Activated naive CD4-positive, alpha-beta T cell treated with anti-CD3 and anti-CD28 coated beads, Interleukin-2, amount 50 U/mL, for 16 hours (primary cell): ENCODE measurements around the gene ADNP2.
A peak's percentile ranks its signal among the peaks of the same experiment; 100 is the strongest.
"Not testable (repeated sequence)": the region's sequence is repeated elsewhere in the genome, so short reads cannot be mapped to it uniquely, and the experiment has no call there.

Experiments
- DNase-seq: peaks from one replicate; pipeline ENCODE4 v3.0.0-alpha.2; 2020

The ADNP2 gene

GRCh38 chr18:80147418-80148325 lies 38.6 kb downstream of the ADNP2 start:
- peak; percentile 84 for DNase-seq

DNA sequence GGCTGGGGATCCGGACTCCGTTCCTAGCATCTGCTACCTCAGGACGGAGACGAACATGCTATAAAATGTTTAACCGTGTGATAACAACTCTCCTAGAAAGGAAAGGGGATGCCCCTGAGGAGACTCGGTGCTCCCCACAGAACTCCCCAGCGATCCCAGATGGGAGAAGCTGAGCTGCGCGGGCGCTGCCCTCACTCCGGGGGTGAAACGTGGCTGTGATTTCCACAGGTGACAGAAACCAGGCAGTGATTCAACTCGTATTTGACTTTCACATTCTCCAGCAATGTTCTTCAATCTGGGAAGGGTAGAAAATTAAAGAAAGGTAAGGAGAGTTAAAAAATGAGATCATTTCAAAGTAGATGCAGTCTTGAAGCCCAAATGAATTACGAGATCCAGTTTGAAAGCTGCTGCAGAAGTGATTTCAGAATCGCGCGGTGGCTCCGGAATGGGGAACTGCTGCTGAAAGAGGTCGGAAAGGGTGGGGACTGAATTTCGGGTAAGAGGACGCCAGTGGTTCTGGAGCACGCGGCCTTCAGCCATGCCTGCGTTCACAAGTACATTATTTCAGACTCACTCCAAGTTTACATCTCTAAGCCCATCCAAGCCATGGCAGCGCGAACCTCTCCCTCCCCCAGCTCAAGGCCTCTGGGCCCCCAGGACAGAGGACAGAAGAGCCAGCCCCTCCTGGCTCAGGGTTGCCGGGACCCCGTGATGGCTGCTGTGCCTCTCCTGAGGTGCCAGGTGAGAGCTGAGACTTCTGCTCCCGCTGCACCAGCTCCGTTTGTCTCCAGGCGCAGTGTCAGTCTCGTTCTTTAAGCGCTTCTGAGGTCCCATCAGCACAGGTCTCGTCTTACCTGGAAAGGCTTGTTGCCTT lies 39.5 kb downstream of the ADNP2 start:
- DNase-seq = no peak

DNA sequence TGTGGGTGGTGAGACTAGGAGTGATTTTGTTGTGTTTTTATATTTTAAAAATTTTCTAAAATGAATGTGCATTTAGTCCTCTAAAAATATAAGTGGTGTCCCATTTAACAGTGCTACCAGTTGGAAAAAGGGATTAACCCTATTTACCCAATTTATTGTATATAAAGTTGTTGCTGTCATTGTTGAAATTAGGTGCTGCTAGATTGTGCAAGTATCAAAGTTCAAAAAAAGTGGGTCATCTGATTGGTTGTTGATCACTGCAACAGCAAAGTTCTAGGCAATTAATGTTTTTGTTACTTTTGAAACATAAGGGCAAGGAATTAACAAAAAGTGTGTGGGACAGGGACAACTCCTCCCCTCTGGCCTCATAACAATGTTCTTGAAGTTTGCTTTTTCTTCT lies 40.6 kb downstream of the ADNP2 start:
- no peak for DNase-seq

GRCh38 chr18:80154293-80154692 lies 45.2 kb downstream of the ADNP2 start:
- DNase-seq = no peak

DNA sequence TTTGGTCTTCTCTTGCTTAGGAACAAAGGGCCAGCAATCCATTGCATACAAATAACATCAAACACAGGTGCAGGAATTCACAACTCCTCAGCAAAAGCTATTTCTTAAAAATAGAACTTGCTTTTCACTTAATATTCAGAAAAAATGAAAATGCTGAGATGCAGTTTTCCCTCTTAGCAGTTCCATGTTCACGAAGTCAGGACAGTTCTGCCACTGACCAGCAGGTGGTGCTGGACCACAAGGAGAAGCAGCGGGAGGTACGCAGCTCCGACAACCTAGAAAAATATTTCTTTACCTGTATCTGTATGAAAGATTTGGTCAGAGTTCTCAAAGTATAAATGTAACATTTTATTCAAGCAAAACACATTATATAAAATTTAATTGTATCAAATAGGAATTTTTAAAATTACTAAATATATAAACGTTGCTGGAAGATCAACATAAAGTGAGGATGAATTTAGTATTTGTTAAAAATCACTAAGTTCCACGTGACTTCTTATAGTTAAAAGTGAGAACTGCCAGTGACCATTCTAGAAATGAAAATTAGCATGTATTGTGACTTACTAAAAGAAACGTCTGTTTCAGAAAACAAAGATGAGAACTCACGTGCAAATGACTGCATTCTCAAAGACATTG lies 48.8 kb downstream of the ADNP2 start:
- peak; percentile 79 for DNase-seq

GRCh38 chr18:80158365-80158764 lies 49.3 kb downstream of the ADNP2 start:
- no peak for DNase-seq

DNA sequence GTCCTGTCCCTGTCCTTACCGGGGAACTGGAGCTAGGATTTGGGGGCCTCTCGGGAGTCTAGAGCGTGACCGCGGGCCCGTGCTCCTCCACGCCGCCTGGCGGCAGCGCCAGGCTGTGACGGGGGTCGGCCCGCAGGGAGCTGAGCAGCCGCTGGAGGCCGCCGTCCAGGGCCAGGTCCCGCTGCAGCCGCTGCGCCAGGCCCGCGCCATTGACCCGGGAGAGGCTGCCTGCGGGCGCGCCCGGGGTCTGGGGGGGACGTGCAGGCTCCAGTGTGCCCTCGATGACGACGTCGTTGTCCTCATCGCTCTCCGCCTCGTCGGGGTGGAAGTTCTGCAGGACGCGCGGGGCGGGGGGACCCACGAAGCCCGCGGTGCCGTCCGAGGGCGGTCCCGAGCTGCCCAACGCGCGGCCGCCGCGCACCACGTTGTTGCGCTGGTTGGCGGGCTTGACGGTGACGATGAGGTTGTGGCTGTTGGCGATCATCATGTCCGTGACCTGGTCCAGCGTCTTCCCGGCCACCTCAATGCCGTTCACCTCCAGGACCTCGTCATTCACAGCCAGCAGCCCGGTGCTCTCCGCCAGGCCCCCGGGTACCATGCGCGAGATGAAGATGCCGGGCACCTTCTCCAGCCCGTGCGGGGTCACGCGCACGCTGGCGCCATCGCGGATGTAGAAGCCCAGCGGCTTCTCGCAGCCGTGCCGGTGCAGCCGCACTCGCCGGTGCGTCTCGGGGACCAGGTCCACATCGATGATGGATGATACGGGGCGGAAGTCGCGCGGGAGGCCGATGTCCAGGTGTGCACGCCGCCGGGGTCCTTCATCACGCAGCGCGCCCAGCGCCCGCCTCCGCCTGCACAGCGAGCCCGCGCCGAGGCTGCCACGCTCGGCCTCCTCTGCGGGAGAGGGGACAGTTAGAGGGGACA lies 50.9 kb downstream of the ADNP2 start:
- peak; percentile 50 for DNase-seq

GRCh38 chr18:80161781-80162417 lies 52.8 kb downstream of the ADNP2 start:
- DNase-seq = no peak

DNA sequence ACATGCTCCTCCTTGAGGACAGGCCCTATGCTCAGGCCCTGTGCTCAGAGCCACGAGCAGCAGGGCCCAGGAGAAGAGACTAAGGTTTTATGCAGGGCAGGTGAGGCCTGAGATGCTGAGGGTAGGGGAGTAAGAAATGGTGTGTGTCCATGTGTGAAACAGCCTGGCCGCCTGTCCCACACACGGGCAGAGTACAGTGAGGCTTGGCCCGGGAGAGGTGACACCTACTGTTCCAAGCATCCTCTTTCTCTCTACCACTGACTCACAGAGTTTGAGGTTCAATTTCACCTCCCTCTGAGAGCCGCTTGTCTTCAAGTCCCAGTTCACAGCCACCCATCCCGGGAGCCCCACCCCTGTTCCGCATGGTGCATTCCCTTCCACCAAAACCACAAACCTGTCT lies 54.1 kb downstream of the ADNP2 start:
- DNase-seq = no peak

- DNase-seq = not testable (repeated sequence)
Measured at GRCh38 chr18:80164727-80165355, 55.8 kb downstream of the ADNP2 start.

DNA sequence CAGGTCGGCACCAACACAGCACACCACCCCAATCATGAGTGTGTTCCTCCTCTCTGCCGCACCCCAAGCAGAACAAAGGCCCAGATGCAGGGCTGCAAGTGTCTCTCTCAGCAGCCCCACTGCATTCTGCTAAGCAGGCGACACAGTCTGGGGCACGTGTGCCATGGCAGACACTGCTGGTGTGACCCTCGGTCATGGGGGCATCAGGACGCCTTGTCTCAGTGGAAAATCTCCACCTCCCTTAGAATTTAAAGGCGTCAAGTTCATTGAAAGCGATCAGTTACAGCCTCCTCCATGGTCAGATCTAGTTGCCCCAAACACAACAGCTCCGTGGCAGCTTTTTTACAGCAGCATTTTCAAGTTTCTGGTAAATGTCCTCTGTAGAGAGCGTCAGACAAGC lies 57.2 kb downstream of the ADNP2 start:
- DNase-seq = no peak

GRCh38 chr18:80166725-80167124 lies 57.7 kb downstream of the ADNP2 start:
- no peak for DNase-seq

DNA sequence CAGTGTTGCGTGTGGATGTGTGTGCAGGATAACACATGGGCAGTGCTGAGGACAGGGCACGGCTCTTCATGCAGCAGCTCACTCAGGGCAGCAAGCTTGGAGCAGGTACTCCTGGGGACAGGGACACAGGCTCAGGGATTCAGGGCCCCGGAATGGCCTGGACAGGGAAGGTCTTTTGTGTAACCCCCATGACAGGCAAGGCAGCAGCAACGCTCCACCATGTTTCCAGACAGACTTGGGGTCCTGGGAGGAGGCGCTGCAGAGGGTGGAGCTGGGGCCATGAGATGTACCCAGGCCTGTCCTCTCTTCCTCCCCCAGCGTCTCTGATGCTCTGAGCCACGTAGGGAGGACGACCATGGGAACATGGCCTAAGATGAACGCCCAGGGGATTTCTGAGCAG lies 58.3 kb downstream of the ADNP2 start:
- no peak for DNase-seq

- no peak for DNase-seq
Measured at GRCh38 chr18:80167931-80168330, 58.9 kb downstream of the ADNP2 start.

- no peak for DNase-seq
Measured at GRCh38 chr18:80168346-80168745, 59.3 kb downstream of the ADNP2 start.

DNA sequence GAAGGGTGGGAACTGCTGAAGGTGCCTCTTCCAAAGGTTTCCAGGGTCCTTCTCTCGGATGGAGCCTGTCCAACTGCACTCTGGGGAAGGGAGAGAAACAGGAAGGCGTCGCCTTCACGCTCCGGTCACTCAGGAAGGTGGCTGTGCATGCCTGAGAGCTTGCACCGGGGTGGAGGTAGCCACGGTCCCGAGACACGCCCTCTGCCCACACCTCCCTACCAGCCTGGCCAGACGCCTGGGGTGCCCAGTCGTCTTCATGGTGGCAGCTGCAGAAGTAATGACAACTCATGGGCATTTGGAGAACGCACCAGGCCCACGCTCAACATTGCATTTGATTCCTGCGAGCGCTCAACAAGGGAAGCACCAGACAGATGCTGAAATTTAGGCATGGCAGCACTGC lies 59.9 kb downstream of the ADNP2 start:
- no peak for DNase-seq

- no peak for DNase-seq
Measured at GRCh38 chr18:80169607-80170006, 60.5 kb downstream of the ADNP2 start.

DNA sequence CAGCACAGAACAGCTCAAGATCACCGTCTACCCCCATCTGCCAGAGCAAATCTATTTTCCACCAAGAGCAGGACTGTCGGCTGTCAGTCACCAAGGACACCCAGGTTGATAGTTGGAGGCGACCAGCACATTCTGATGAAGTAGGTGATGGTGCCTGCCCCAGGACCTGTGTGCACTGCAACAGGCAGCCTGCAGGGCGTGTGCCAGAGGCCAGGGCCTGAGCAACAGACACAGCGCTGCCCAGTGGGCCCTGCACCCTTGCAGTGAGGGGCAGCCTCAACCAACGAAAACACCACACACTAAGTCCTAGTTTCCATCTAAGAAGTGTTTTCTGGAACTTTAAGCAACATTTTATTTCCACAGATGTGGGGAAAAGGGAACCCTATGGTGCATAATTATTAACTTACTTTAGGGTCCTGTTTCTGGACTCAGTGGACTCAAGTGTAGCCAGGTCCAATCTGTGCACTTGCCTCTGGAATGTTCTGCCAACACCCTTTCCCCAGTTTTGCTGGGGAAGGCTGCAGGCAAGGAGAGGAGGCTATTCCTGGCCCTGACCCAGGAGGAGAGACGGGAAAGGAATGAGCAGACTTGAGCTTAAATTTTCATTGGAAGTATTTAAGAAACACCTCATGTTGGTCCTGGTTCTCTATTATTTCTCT lies 61.5 kb downstream of the ADNP2 start:
- no peak for DNase-seq

DNA sequence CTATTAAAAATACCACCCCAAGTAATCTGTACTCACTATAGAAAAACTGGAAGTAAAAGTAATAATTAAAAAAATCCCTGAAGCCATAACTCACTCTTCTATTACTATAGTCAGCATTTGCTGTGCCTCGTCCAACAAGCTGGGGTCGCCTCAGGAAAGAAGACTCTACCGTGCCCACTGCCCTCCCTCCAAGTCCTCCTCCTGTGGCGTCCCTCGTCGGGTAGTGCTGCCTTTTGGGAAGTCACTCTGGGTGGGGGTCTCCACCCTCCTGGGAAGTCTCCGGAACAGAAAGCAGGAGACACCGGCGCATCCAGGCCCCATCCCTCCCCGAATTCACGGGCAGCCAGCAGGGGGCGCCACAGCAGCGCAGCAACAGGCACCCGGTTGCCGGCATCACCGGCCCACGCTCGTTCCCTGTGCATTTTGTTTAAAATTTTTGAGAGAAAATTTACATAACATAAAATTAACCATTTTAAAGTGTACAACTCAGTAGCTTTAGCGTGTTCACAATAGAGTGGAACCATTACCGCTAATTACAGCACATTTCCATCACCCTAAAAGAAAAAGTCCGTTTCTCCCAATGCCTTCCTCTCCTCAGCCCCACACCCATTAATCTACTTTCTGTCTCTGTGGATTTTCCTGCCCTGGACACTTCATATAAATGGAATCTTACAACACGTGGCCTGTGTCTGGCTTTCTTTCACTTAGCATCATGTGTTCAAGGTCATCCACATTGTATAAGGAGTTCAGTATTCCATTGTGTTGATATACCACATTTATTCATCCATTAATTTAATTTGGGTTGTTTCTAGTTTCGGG lies 62.2 kb downstream of the ADNP2 start:
- no peak for DNase-seq

DNA sequence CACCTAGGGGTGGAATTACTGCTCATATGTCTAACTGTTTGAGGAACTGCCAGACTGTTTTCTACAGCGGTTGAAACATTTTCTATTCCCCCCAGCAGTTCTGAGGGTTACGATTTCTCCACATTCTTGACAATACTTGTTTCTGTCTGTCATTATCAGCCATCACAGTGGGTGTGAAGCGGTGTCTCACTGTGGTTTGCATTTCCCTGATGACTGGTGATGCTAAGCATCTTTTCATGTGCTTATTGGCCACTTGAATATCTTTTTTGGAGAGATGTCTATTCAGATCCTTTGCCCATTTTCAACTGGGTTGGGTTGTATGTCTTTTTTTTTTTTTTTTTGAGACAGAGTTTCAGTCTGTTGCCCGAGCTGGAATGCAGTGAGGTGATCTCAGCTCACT lies 63.0 kb downstream of the ADNP2 start:
- no peak for DNase-seq
